GM12874 (cell line): Measurements from ENCODE around the gene PKHD1.
A peak's percentile ranks its signal among the peaks of the same experiment; 100 is the strongest.

Experiments used
- TF ChIP-seq, protein P1 (sequence below): IDR thresholded peaks from 2 replicates; pipeline ENCODE4 v1.5.1; 2011; ENCODE audit warnings: low read depth, mild to moderate bottlenecking, control low read depth, low read length, moderate library complexity; ENCODE audit not compliant: insufficient read depth

Gene PKHD1

DNA sequence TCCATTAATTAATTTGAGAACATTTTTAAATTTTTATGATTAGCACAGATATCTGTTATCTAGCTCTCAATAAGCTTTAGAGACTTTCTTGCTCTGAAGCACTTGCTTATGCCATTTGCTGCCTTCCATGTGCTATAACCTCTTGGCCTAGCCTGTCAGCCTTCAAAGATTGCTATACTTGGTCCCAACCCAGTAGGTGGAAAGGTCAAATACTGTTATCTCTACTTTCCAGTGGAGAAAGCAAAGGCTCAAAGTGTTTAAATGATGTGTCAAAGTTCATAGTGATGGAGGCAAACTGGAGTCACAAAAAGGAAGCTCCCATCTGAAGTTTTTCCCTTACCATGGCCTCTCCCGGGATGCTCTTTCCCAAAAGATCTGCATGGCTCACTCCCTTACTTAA lies 125.1 kb downstream of the PKHD1 start:
- TF ChIP-seq, protein P1, sequence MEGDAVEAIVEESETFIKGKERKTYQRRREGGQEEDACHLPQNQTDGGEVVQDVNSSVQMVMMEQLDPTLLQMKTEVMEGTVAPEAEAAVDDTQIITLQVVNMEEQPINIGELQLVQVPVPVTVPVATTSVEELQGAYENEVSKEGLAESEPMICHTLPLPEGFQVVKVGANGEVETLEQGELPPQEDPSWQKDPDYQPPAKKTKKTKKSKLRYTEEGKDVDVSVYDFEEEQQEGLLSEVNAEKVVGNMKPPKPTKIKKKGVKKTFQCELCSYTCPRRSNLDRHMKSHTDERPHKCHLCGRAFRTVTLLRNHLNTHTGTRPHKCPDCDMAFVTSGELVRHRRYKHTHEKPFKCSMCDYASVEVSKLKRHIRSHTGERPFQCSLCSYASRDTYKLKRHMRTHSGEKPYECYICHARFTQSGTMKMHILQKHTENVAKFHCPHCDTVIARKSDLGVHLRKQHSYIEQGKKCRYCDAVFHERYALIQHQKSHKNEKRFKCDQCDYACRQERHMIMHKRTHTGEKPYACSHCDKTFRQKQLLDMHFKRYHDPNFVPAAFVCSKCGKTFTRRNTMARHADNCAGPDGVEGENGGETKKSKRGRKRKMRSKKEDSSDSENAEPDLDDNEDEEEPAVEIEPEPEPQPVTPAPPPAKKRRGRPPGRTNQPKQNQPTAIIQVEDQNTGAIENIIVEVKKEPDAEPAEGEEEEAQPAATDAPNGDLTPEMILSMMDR, result no peak

DNA sequence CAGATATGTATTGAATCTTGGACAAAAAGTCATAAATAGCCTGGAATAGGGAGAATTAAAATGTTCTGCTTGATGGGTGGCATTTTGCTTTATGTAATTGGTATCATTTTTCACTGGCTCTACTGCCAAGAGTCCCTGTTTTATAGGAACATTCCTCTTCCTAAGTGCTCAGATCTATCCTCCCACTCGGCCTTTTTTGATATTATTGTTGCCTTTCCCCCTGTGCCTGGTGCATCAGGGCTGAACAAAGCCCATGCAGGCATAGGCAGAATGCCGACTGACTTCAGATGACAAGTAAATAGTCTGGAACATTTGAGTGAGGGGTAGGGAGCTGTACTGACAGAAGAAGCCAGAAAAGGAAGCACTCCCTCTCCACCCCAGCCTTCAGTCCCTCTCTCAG lies 127.0 kb downstream of the PKHD1 start:
- TF ChIP-seq, protein P1, result no peak

DNA sequence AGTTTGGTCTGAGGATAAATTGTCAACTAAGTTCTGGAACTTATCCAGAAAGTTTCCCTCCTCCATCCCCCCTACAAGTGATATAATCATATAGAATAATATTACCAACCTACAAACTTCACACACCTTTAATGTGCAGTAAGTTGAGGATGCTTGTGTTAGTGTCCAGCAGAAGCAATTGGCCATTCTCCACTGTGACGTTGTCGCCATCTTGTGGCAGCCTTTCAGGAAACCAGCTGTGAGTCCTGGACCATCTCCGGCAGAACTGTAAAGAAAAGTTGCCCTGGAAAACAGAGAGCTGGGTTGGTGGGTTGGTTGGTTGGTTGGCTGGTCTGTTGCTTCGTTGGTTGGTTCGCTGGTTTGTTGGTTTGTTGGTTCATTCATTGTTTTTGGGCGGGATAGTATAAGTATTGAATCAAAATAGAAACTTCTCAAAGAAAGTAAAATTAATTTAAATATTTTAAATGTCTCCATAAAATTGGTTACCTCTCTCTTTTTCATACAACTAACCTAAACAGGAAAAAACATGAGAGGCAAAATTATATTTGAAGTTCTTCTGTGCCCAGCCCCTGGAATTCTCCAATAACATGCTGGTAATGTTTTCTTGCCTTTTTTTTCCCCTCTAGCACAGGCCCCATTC lies 127.5 kb downstream of the PKHD1 start:
- TF ChIP-seq, protein P1, result peak; percentile 82

DNA sequence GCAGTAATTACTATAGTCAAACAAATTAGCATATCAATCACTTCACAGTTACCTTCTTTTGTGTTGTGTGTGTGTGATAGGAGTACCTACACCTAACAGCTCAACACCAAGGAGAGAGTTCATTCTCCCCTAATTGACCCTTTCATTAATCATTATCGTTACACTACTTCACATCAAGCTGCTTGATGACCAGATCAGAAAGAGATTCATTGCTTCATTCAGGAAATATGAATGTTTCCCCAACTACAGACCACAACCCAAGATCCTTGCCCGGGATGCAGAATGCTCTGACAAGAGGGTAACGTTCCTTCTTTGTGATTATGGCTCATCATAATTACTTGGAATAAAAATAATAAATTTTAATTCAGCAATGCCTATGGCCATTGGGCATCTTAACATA lies 132.7 kb downstream of the PKHD1 start:
- TF ChIP-seq, protein P1, result no peak

DNA sequence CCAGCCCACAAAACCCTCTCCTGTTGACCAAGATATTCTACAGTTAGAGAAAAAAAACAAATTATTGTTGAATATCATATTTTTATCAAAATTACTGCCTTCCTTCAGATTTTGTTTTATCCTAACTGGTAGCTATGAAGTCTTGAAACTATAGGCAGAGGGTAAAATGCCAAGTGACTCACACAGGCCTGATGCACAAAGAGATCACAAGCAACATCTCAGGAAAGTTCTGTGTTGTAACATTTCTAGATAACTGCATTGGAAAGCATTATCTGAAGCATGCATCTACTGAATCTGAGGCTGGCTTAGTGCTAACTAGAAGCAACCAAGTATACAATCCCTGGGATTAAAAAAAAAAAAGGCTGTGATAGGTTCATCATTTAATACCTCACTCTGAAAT lies 134.2 kb downstream of the PKHD1 start:
- TF ChIP-seq, protein P1, result no peak

DNA sequence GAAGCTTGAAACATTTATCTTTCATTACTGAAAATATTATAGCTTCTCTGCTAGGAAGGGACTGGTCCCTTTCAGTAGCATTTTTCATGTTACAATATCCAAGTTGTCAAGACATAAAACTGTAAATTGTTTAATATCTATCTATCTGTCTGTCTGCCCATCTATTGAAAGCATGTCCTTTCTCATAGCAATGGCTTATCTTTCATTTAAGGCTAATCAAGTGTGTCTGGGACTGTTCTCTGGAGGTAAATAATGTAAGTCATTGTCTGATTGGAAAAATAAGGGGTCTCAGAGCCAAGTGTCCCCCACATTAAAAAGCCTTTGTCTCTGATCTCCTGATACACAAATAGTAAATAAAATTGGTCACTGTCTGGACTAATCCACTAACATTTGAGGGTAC lies 135.5 kb downstream of the PKHD1 start:
- TF ChIP-seq, protein P1, result no peak

DNA sequence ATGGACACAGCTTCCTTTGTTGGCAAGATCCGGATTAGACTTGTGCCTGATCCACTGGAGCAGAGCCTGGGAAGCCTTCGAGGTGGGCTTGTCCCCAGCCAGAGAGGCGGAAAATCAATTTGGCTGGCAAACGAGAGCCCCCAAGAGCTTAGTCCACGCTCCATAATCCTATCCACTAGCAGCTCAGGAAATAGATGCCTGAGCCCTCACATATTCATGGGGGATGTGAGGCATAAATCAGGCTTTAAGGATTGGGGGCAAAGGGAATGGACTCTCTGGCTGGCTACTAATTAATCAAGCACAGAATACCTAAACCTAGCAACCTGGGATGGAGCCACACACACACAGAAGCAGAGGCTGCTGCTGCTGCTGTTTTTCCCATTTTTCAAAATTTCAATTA lies 137.9 kb downstream of the PKHD1 start:
- TF ChIP-seq, protein P1, result no peak
